ENCODE results near the gene SYT14.
A peak's percentile ranks its signal among the peaks of the same experiment; 100 is the strongest.
"Not testable (repeated sequence)": the region's sequence is repeated elsewhere in the genome, so short reads cannot be mapped to it uniquely, and the experiment has no call there.

Gene SYT14

DNA sequence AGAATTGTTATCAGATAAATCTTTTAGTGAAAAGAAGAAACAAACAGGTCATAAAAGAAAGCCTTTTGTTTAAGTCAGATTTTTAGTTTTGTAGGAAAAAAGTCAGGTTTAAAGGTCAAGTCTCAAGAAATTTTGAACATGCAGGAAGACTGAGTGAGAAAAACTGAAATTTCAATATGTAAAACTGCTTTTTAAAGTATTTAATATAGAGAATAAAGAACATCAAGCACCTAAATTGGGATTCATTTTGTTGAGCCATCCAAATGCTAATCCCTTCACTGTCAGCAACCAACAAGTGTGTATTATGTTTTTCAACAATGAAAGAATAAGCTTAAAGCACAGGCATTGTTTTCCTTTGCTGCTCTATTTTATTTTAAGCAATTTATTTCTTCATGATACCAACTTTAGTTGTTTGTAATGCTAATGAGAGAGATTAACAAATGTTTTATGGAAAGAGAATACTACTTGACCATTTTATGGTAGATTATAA is 179.7 kb downstream of the SYT14 start:
- no peak for DNase-seq (ENCODE audit: low spot score)

- DNase-seq (ENCODE audit: low spot score): no peak
Measured at GRCh38 chr1:210123383-210123782, 185.4 kb downstream of the SYT14 start.

GRCh38 chr1:210123924-210124589 is 186.0 kb downstream of the SYT14 start:
- DNase-seq (ENCODE audit: low spot score): no peak

DNA sequence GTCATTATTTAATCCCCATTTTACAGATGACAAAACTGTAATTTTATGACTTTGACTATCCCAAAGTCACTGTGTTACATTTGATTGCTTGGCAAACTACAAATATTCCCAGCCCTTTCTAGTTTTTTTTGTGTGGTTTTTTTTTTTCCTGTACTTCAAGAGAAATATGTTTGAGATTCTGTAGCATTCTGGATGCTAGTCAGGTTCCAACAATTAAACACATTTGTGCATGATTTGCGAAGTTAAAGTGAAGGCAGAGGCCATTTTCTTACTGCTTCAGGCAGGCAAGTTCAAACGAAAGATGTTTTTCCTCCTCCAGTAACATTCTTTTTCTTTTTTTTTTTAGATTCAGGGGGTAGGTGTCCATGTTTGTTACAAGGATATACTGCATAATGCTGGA is 186.7 kb downstream of the SYT14 start:
- DNase-seq (ENCODE audit: low spot score): no peak

- DNase-seq (ENCODE audit: low spot score): no peak
Measured at GRCh38 chr1:210125143-210125542, 187.1 kb downstream of the SYT14 start.

- no peak for DNase-seq (ENCODE audit: low spot score)
Measured at GRCh38 chr1:210129092-210129491, 191.1 kb downstream of the SYT14 start.

- DNase-seq (ENCODE audit: low spot score): no peak
Measured at GRCh38 chr1:210129759-210130158, 191.7 kb downstream of the SYT14 start.

GRCh38 chr1:210132582-210132981 is 194.6 kb downstream of the SYT14 start:
- peak; percentile 7 for DNase-seq (ENCODE audit: low spot score)

DNA sequence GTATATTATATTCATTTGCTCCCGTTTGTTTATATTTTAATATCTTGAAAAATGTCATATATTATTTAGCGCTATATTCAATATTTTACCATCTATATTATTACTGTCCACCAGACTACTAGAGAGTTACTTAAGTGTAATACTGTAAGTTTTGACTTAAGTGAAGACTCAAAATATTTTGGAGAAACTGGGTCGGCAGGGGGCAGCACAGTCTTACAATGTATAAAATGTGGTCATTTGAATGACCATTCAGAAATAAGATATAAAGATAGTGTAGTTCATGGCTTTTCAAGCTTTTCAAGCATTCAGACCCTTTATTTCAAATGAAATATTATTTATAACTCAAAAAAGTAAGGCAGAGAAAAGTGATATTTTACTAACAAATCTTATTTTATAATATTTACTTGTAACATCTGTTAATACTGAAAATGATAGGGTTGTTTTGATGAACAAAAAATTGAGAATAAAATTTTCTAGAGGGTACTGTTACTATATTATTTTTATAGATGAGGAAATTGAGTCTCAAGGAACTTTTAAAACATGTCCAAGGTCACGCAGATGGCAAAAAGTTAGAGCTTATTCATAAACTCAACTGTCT is 205.5 kb downstream of the SYT14 start:
- peak; percentile 54 for DNase-seq (ENCODE audit: low spot score)

DNA sequence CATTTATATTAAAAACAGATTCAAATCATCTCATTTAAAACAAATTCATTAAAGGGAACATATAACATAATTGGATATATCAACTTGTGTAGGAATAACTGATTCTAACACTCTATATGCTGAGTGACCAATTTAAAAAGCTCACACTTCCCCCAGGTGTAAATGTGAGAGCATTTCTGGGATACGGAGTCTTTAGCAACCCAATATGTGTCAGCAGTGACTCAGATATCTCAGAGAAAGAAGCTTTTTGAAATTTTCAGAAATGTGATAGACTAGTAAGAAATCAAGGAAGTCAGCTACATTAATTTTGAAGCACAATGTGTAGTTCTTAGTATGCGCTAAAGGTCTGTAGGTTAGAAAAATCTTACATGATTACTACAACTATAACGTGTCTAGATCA is 206.7 kb downstream of the SYT14 start:
- DNase-seq (ENCODE audit: low spot score): no peak

GRCh38 chr1:210151052-210151672 is 213.1 kb downstream of the SYT14 start:
- no peak for DNase-seq (ENCODE audit: low spot score)

DNA sequence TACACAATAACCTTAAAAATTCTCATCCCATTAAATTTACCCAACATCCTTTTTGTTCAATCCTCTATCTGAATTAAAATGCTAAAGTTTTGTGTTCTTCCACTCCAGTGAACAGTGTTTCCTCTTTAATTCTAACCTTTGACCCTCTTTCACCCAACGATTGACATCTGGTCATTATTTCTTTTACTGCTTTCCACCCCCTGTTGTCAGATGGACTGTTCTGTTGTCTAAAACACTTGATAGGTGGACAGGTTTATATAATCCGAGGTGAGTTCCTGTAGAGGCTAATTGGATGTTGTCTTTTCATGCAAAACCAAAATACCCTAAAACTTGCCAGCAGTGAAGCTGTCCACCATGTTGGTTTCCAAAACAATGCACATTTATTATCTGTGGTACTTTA is 221.2 kb downstream of the SYT14 start:
- DNase-seq (ENCODE audit: low spot score): no peak

DNA sequence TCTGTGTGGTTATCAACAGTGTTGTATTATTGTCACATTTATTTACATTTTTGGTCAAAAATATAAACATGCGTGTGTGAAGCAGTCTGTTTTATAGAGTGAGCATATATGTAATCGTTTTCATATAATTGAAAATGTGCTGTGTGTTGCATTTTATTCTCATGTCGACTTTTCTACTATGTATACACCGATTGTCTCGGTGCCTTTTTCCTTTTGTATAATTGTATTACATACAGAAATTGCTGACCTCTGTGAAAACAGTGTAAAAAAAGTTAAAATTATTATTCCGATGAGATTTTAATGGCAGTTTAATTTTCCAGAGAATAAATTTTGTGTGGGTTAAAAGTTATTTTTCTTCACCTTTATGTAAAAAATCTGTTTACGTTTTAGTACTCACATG is 232.2 kb downstream of the SYT14 start:
- no peak for DNase-seq (ENCODE audit: low spot score)

- no peak for DNase-seq (ENCODE audit: low spot score)
Measured at GRCh38 chr1:210174133-210174532, 236.1 kb downstream of the SYT14 start.

DNA sequence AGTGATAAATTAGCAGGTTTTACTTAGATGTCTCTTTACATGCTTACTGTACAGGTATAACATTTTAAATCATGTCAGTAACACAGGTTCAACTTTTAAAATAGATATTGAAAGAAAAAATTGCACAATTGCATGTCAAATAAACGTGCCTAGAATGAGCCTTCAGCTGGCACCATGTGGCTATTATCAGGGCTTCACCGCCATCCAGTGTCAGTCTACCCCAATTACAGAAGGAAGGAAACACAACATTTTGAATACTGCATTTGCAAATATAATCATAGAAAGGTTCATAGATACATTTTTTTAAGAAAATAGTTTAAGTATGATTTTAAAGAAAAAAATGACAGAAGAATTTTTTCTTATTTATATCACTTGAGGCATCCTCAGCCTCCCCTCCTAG is 247.0 kb downstream of the SYT14 start:
- DNase-seq (ENCODE audit: low spot score): no peak

DNA sequence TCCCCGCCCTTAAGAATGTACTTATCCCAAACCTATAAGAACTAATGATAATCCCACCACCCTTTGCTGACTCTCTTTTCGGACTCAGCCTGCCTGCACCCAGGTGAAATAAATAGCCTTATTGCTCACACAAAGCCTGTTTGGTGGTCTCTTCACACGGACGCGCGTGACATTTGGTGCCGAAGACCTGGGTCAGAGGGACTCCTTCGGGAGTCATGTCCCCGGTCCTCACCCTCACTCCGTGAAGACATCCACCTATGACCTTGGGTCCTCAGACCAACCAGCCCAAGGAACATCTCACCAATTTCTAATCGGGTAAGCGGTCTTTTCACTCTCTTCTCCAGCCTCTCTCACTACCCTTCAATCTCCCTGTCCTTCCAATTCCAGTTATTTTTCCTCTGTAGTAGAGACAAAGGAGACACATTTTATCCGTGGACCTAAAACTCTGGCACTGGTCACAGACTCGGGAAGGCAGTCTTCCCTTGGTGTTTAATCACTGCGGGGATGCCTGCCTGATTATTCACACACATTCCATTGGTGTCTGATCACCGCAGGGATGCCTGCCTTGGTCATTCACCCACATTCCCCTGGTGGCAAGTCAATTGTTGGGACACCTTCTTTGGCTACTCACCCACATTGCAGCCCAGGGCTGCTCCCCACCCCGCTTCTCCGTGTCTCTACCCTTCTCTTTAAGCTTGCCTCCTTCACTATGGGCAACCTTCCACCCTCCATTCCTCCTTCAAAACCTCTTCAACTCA is 250.0 kb downstream of the SYT14 start:
- peak; percentile 58 for DNase-seq (ENCODE audit: low spot score)

DNA sequence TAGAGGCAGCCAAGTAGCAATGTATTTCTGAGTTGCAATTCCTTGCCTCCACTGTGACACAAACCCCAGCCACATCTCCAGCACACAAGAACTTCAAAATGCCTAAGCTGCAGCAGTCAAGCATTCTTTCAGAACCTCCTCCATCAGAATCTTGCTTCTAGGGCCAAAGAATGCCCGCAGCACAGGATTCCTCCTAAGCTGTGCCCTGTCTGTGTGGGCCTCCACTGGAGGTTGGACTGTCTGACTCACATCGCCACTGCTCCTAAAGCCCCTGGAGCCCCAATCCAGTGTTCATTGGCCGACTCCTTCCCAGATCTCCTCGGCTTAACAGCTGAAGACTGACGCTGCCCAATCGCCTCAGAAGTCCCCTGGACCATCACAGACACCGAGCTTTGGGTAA is 251.4 kb downstream of the SYT14 start:
- DNase-seq (ENCODE audit: low spot score): no peak

DNA sequence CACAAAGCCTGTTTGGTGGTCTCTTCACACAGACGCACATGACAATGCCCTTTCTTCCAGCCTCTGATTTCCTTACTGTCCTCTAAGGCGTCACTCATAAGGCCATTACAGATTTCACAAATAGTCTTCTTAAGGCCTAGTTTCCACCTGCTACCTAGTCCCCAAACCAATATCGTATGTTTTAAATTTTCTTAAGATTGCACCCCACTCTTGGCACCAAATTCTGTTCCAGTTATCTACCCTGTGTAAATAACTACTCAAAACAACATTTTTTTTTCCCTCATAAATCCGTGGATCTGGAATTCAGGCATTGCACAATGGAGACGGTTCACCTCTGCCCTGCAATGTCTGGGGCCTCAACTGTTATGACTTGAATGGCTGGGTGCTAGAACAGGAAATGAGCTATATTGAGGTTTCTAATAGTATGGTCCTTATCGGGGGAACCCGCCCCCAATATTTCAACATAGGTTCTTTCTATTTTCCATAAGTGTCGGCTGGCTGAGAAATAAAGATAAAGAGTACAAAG is 257.7 kb downstream of the SYT14 start:
- DNase-seq (ENCODE audit: low spot score): no peak

DNA sequence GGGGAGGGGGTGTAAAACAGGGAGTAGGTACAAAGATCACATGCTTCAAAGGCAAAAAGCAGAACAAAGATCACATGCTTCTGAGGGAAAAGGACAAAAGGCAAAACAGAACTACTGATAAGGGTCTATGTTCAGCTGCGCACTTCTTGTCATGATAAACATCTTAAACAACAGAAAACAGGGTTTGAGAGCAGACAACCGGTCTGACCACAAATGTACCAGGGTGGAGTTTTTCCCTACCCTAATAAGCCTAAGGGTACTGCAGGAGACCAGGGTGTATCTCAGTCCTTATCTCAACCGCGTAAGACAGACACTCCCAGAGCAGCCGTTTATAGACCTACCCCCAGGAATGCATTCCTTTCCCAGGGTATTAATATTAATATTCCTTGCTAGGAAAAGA is 258.2 kb downstream of the SYT14 start:
- not testable (repeated sequence) for DNase-seq (ENCODE audit: low spot score)

GRCh38 chr1:210198840-210199239 is 260.8 kb downstream of the SYT14 start:
- no peak for DNase-seq (ENCODE audit: low spot score)

DNA sequence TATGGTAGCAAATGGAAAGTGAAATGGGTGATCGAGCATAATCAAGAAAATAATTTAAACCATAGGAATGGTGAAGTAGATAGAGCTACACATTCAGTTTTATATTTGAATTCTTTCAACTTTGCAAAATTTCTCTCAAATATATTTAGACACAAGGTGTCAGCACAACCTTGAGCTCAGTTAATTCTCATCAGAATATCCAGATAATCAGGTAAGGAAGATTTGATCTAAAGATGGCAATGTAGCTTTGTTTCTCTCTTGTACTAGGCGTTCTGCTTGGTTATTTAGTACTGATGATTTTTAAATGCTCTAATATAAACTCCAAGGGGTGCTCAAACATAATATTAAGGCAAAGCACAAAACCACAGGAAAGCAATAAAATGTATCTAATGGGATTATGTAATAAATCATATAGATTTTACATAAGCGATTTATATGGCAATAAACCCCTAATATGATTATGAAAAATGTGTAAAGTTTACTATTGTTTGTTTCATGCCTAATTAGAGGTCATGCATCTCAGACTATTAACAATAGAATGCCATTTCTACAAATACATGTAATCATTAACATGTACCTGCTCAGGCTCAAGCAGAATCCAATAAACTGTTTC is 262.2 kb downstream of the SYT14 start:
- no peak for DNase-seq (ENCODE audit: low spot score)

GRCh38 chr1:210201681-210202080 is 263.7 kb downstream of the SYT14 start:
- no peak for DNase-seq (ENCODE audit: low spot score)

All from SW480 (cell line).